Upper lobe of right lung (tissue), 1 donor: Measurements from ENCODE around the gene STRBP. TPM values are rescaled to one million over a fixed set of nuclear protein-coding genes. Genes with fewer than 3 reads are reported as not detected.

Experiments
- ATAC-seq: fragments of 200-7000 bp; cut with Tn5 transposase; one replicate; pipeline ENCODE4 v1.9.1; 2020; ENCODE audit warnings: mild to moderate bottlenecking, moderate library complexity
- DNase-seq: peaks from one replicate; pipeline ENCODE4 v3.0.0-alpha.2; 2020
- H3K27ac ChIP-seq: fragments of 200-600 bp; one replicate; pipeline ENCODE4 v1.8.0; 2022
- H3K27me3 ChIP-seq: fragments of 200-600 bp; one replicate; pipeline ENCODE4 v1.8.0; 2022; ENCODE audit warnings: mild to moderate bottlenecking
- H3K36me3 ChIP-seq: fragments of 200-600 bp; one replicate; pipeline ENCODE4 v1.8.0; 2022
- H3K4me1 ChIP-seq: fragments of 200-600 bp; one replicate; pipeline ENCODE4 v1.8.0; 2022
- H3K4me3 ChIP-seq: fragments of 200-600 bp; one replicate; pipeline ENCODE4 v1.8.0; 2022; ENCODE audit warnings: mild to moderate bottlenecking
- H3K9me3 ChIP-seq: fragments of 200-600 bp; one replicate; pipeline ENCODE4 v1.8.0; 2022
- CTCF ChIP-seq: fragments of 200-600 bp; IDR thresholded peaks from one replicate; pipeline ENCODE4 v1.8.0; 2022; ENCODE audit warnings: antibody characterized with exemption
- intact Hi-C: fragments of 100-400 bp; cut with DNase I; formaldehyde crosslinking; loops from one replicate; pipeline ENCODE4 v1.11.0; 2022
- total RNA-seq: library from RNA; stranded (reverse); fragmentation: NEBNext Ultra II Directional; extraction: Animal tissue kit (Norgen Biotek cat#: 25700); gene quantifications from one replicate; pipeline ENCODE4 v1.2.1, GENCODE V29; 2021
- donor health status: DM: no; HTN: yes; CAD: no; lungs with severe emphysema.

The STRBP gene
- total RNA-seq, 1 donor from 2014 or later = 24.7 TPM

- DNase-seq = no peak
- H3K27ac ChIP-seq = no peak overlapping the region
- peaks cover 87% of the 10 kb centered on the region for H3K36me3 ChIP-seq
- H3K9me3 ChIP-seq = no peaks in the 10 kb centered on the region
- H3K4me1 ChIP-seq = no peaks in the 10 kb centered on the region
- no peak for TF ChIP-seq CTCF
- intact Hi-C loops = no loop called here
- H3K27me3 ChIP-seq = no peaks in the 10 kb centered on the region
- H3K4me3 ChIP-seq = no peak overlapping the region
- no peak for ATAC-seq
These were observed 171.4 kb downstream of the STRBP start for GRCh38 chr9:123096987-123097386.

- Histone ChIP-seq H3K4me3 (no peak overlapping the region), H3K27me3 (no peaks in the 10 kb centered on the region), H3K9me3 (no peaks in the 10 kb centered on the region), H3K36me3 (peaks cover 76% of the 10 kb centered on the region), H3K4me1 (no peaks in the 10 kb centered on the region), H3K27ac (no peak overlapping the region)
- DNase-seq (no peak), ATAC-seq (no peak)
- no peak for TF ChIP-seq CTCF
- intact Hi-C loops = no loop called here
These were observed 175.2 kb downstream of the STRBP start for GRCh38 chr9:123093141-123093540.

GRCh38 chr9:123091459-123091858 is 176.9 kb downstream of the STRBP start:
- intact Hi-C loops = no loop called here
- H3K4me1 ChIP-seq = no peaks in the 10 kb centered on the region
- no peak for DNase-seq
- H3K9me3 ChIP-seq = no peaks in the 10 kb centered on the region
- ATAC-seq = no peak
- no peaks in the 10 kb centered on the region for H3K27me3 ChIP-seq
- TF ChIP-seq CTCF = no peak
- H3K36me3 ChIP-seq = peaks cover 66% of the 10 kb centered on the region
- H3K4me3 ChIP-seq = no peak overlapping the region
- no peak overlapping the region for H3K27ac ChIP-seq

- H3K27me3 ChIP-seq = no peaks in the 10 kb centered on the region
- intact Hi-C loops = no loop called here
- no peaks in the 10 kb centered on the region for H3K4me1 ChIP-seq
- H3K36me3 ChIP-seq = peaks cover 65% of the 10 kb centered on the region
- no peak overlapping the region for H3K27ac ChIP-seq
- no peak overlapping the region for H3K4me3 ChIP-seq
- no peak for TF ChIP-seq CTCF
- DNase-seq = no peak
- H3K9me3 ChIP-seq = no peaks in the 10 kb centered on the region
- no peak for ATAC-seq
These were observed 177.4 kb downstream of the STRBP start for GRCh38 chr9:123090956-123091355.

GRCh38 chr9:123090198-123090896 is 178.0 kb downstream of the STRBP start:
- Histone ChIP-seq H3K27ac (no peak overlapping the region), H3K27me3 (no peaks in the 10 kb centered on the region), H3K4me3 (no peak overlapping the region), H3K4me1 (no peaks in the 10 kb centered on the region), H3K9me3 (no peaks in the 10 kb centered on the region), H3K36me3 (peaks cover 62% of the 10 kb centered on the region)
- intact Hi-C loops = no loop called here
- no peak for DNase-seq
- no peak for TF ChIP-seq CTCF
- no peak for ATAC-seq

- Histone ChIP-seq H3K36me3 (peaks cover 61% of the 10 kb centered on the region), H3K27ac (no peak overlapping the region), H3K4me1 (no peaks in the 10 kb centered on the region), H3K4me3 (no peak overlapping the region), H3K27me3 (no peaks in the 10 kb centered on the region), H3K9me3 (no peaks in the 10 kb centered on the region)
- no peak for TF ChIP-seq CTCF
- intact Hi-C loops = no loop called here
- ATAC-seq (no peak), DNase-seq (no peak)
These were observed 178.6 kb downstream of the STRBP start for GRCh38 chr9:123089790-123090189.
